ENCODE results near the gene USP13.

USP13 gene

GRCh38 chr3:179613807-179614206 is 39.0 kb upstream of the USP13 start:
- Histone ChIP-seq H3K18ac (ENCODE audit: low read depth in 1 of 2, low read length in 2 of 2) (no peak overlapping the region), H2BK12ac (ENCODE audit: low read length in 2 of 2) (no peak overlapping the region), H3K36me3 (ENCODE audit: control insufficient read depth in 1 of 2, insufficient read depth in 2 of 2, low read depth in 1 of 2, low read length in 2 of 2) (peaks cover 6 to 38% of the 10 kb centered on the region in 2 experiments), H3K79me1 (replicated peaks; ENCODE audit: low read length, poor library complexity, severe bottlenecking) (peaks cover 5% of the 10 kb centered on the region), H3K4me2 (ENCODE audit: low read length, poor library complexity, severe bottlenecking) (no peak overlapping the region), H3K4me3 (ENCODE audit: insufficient read depth in 1 of 2, low read depth in 1 of 2, low read length in 2 of 2) (no peak overlapping the region), H3K14ac (ENCODE audit: low read length in 2 of 2) (no peak overlapping the region), H3K27me3 (ENCODE audit: control insufficient read depth in 1 of 2, insufficient read depth in 1 of 2, low read length in 2 of 2) (no peaks in the 10 kb centered on the region), H3K4me1 (ENCODE audit: control insufficient read depth, insufficient read depth, low read depth, low read length) (peaks cover 1% of the 10 kb centered on the region), H3K23ac (ENCODE audit: low read length in 2 of 2) (no peak overlapping the region), H3K27ac (ENCODE audit: low read length, poor library complexity, severe bottlenecking) (peak overlapping the region; percentile 50), H2BK5ac (ENCODE audit: low read depth, low read length, poor library complexity, severe bottlenecking) (no peak overlapping the region), H2BK15ac (ENCODE audit: low read depth, poor library complexity, severe bottlenecking) (no peak overlapping the region), H2BK120ac (ENCODE audit: low read depth, low read length) (no peak overlapping the region), H4K8ac (ENCODE audit: low read length) (no peak overlapping the region), H3K4ac (ENCODE audit: low read depth in 1 of 2, low read length in 2 of 2) (no peak overlapping the region), H4K91ac (ENCODE audit: low read length) (no peak overlapping the region), H2AK5ac (ENCODE audit: low read length, severe bottlenecking) (no peak overlapping the region), H3K9ac (ENCODE audit: low read length) (peak overlapping the region; percentile 54), H2AFZ (ENCODE audit: low read depth, low read length) (no peak overlapping the region), H3K9me3 (ENCODE audit: control insufficient read depth, low read length) (no peaks in the 10 kb centered on the region)
- no CpG with 5 or more reads among the region's 2 CpGs for WGBS
- DNase-seq = peak; percentile 54

- H3K27ac ChIP-seq (ENCODE audit: low read length, poor library complexity, severe bottlenecking) = no peak overlapping the region
- no peak overlapping the region for H3K18ac ChIP-seq (ENCODE audit: low read depth in 1 of 2, low read length in 2 of 2)
- DNase-seq = no peak
- H3K79me1 ChIP-seq (replicated peaks; ENCODE audit: low read length, poor library complexity, severe bottlenecking) = peaks cover 3% of the 10 kb centered on the region
- no peak overlapping the region for H3K23ac ChIP-seq (ENCODE audit: low read length in 2 of 2)
- H3K36me3 ChIP-seq (ENCODE audit: control insufficient read depth in 1 of 2, insufficient read depth in 2 of 2, low read depth in 1 of 2, low read length in 2 of 2) = peaks cover 6 to 37% of the 10 kb centered on the region in 2 experiments
- no peak overlapping the region for H3K9ac ChIP-seq (ENCODE audit: low read length)
- no peak overlapping the region for H2AFZ ChIP-seq (ENCODE audit: low read depth, low read length)
- no peak overlapping the region for H4K91ac ChIP-seq (ENCODE audit: low read length)
- no peak overlapping the region for H4K8ac ChIP-seq (ENCODE audit: low read length)
- H3K4me2 ChIP-seq (ENCODE audit: low read length, poor library complexity, severe bottlenecking) = no peak overlapping the region
- no peak overlapping the region for H2BK120ac ChIP-seq (ENCODE audit: low read depth, low read length)
- H3K14ac ChIP-seq (ENCODE audit: low read length in 2 of 2) = no peak overlapping the region
- H2BK5ac ChIP-seq (ENCODE audit: low read depth, low read length, poor library complexity, severe bottlenecking) = no peak overlapping the region
- no peak overlapping the region for H2BK12ac ChIP-seq (ENCODE audit: low read length in 2 of 2)
- no peak overlapping the region for H3K4me3 ChIP-seq (ENCODE audit: insufficient read depth in 1 of 2, low read depth in 1 of 2, low read length in 2 of 2)
- no peak overlapping the region for H2AK5ac ChIP-seq (ENCODE audit: low read length, severe bottlenecking)
- no peaks in the 10 kb centered on the region for H3K9me3 ChIP-seq (ENCODE audit: control insufficient read depth, low read length)
- H3K4ac ChIP-seq (ENCODE audit: low read depth in 1 of 2, low read length in 2 of 2) = no peak overlapping the region
- peaks cover 1% of the 10 kb centered on the region for H3K4me1 ChIP-seq (ENCODE audit: control insufficient read depth, insufficient read depth, low read depth, low read length)
- WGBS = 75% methylated on average over 4 of the region's 4 CpGs
- no peaks in the 10 kb centered on the region for H3K27me3 ChIP-seq (ENCODE audit: control insufficient read depth in 1 of 2, insufficient read depth in 1 of 2, low read length in 2 of 2)
- H2BK15ac ChIP-seq (ENCODE audit: low read depth, poor library complexity, severe bottlenecking) = no peak overlapping the region
Measured at GRCh38 chr3:179615458-179616173, 37.2 kb upstream of the USP13 start.

- no peak overlapping the region for H4K91ac ChIP-seq (ENCODE audit: low read length)
- H3K79me1 ChIP-seq (replicated peaks; ENCODE audit: low read length, poor library complexity, severe bottlenecking) = peaks cover 3% of the 10 kb centered on the region
- no peak overlapping the region for H2BK15ac ChIP-seq (ENCODE audit: low read depth, poor library complexity, severe bottlenecking)
- H3K14ac ChIP-seq (ENCODE audit: low read length in 2 of 2) = no peak overlapping the region
- no peak overlapping the region for H2AFZ ChIP-seq (ENCODE audit: low read depth, low read length)
- no peaks in the 10 kb centered on the region for H3K4me1 ChIP-seq (ENCODE audit: control insufficient read depth, insufficient read depth, low read depth, low read length)
- H3K4me3 ChIP-seq (ENCODE audit: insufficient read depth in 1 of 2, low read depth in 1 of 2, low read length in 2 of 2) = no peak overlapping the region
- no peak overlapping the region for H2AK5ac ChIP-seq (ENCODE audit: low read length, severe bottlenecking)
- no peaks in the 10 kb centered on the region for H3K9me3 ChIP-seq (ENCODE audit: control insufficient read depth, low read length)
- no peak overlapping the region for H3K4ac ChIP-seq (ENCODE audit: low read depth in 1 of 2, low read length in 2 of 2)
- H3K9ac ChIP-seq (ENCODE audit: low read length) = no peak overlapping the region
- H3K18ac ChIP-seq (ENCODE audit: low read depth in 1 of 2, low read length in 2 of 2) = no peak overlapping the region
- no peak overlapping the region for H3K4me2 ChIP-seq (ENCODE audit: low read length, poor library complexity, severe bottlenecking)
- no peak overlapping the region for H3K23ac ChIP-seq (ENCODE audit: low read length in 2 of 2)
- H2BK120ac ChIP-seq (ENCODE audit: low read depth, low read length) = no peak overlapping the region
- H4K8ac ChIP-seq (ENCODE audit: low read length) = no peak overlapping the region
- no peak for DNase-seq
- no peak overlapping the region for H2BK12ac ChIP-seq (ENCODE audit: low read length in 2 of 2)
- H3K27me3 ChIP-seq (ENCODE audit: control insufficient read depth in 1 of 2, insufficient read depth in 1 of 2, low read length in 2 of 2) = no peaks in the 10 kb centered on the region
- WGBS = 98% methylated on average over 2 of the region's 2 CpGs
- H3K36me3 ChIP-seq (ENCODE audit: control insufficient read depth in 1 of 2, insufficient read depth in 2 of 2, low read depth in 1 of 2, low read length in 2 of 2) = peaks cover 23 to 80% of the 10 kb centered on the region in 2 experiments
- no peak overlapping the region for H2BK5ac ChIP-seq (ENCODE audit: low read depth, low read length, poor library complexity, severe bottlenecking)
- H3K27ac ChIP-seq (ENCODE audit: low read length, poor library complexity, severe bottlenecking) = no peak overlapping the region
Measured at GRCh38 chr3:179622023-179622422, 30.8 kb upstream of the USP13 start.

GRCh38 chr3:179624451-179624850 is 28.4 kb upstream of the USP13 start:
- 91% methylated on average over 1 of the region's 3 CpGs for WGBS
- Histone ChIP-seq H2BK120ac (ENCODE audit: low read depth, low read length) (no peak overlapping the region), H3K79me1 (replicated peaks; ENCODE audit: low read length, poor library complexity, severe bottlenecking) (peaks cover 3% of the 10 kb centered on the region), H4K8ac (ENCODE audit: low read length) (no peak overlapping the region), H3K36me3 (ENCODE audit: control insufficient read depth in 1 of 2, insufficient read depth in 2 of 2, low read depth in 1 of 2, low read length in 2 of 2) (peaks cover 19 to 59% of the 10 kb centered on the region in 2 experiments), H4K91ac (ENCODE audit: low read length) (no peak overlapping the region), H3K27me3 (ENCODE audit: control insufficient read depth in 1 of 2, insufficient read depth in 1 of 2, low read length in 2 of 2) (no peaks in the 10 kb centered on the region), H3K27ac (ENCODE audit: low read length, poor library complexity, severe bottlenecking) (no peak overlapping the region), H2BK5ac (ENCODE audit: low read depth, low read length, poor library complexity, severe bottlenecking) (no peak overlapping the region), H3K23ac (ENCODE audit: low read length in 2 of 2) (no peak overlapping the region), H3K9me3 (ENCODE audit: control insufficient read depth, low read length) (no peaks in the 10 kb centered on the region), H2AFZ (ENCODE audit: low read depth, low read length) (no peak overlapping the region), H2BK15ac (ENCODE audit: low read depth, poor library complexity, severe bottlenecking) (no peak overlapping the region), H3K18ac (ENCODE audit: low read depth in 1 of 2, low read length in 2 of 2) (no peak overlapping the region), H3K4me2 (ENCODE audit: low read length, poor library complexity, severe bottlenecking) (no peak overlapping the region), H2BK12ac (ENCODE audit: low read length in 2 of 2) (no peak overlapping the region), H3K4ac (ENCODE audit: low read depth in 1 of 2, low read length in 2 of 2) (no peak overlapping the region), H3K14ac (ENCODE audit: low read length in 2 of 2) (no peak overlapping the region), H3K4me1 (ENCODE audit: control insufficient read depth, insufficient read depth, low read depth, low read length) (no peaks in the 10 kb centered on the region), H3K4me3 (ENCODE audit: insufficient read depth in 1 of 2, low read depth in 1 of 2, low read length in 2 of 2) (no peak overlapping the region), H3K9ac (ENCODE audit: low read length) (no peak overlapping the region), H2AK5ac (ENCODE audit: low read length, severe bottlenecking) (no peak overlapping the region)
- DNase-seq = no peak

Data from mesenchymal stem cell (in vitro differentiated cells and primary cell).